RCC 7860 (cell line): ENCODE measurements around the gene ACACA.
A peak's percentile ranks its signal among the peaks of the same experiment; 100 is the strongest.
"Not testable (repeated sequence)": the region's sequence is repeated elsewhere in the genome, so short reads cannot be mapped to it uniquely, and the experiment has no call there.

ENCODE experiments used
- DNase-seq: peaks from one replicate; pipeline ENCODE4 v3.0.0-alpha.2; 2015; ENCODE audit warnings: low spot score
- FAIRE-seq: peaks from 2 replicates; lab custom pipeline; 2012; peaks lifted over from hg19 to GRCh38; lab: Jason Lieb, UNC

The ACACA gene

DNA sequence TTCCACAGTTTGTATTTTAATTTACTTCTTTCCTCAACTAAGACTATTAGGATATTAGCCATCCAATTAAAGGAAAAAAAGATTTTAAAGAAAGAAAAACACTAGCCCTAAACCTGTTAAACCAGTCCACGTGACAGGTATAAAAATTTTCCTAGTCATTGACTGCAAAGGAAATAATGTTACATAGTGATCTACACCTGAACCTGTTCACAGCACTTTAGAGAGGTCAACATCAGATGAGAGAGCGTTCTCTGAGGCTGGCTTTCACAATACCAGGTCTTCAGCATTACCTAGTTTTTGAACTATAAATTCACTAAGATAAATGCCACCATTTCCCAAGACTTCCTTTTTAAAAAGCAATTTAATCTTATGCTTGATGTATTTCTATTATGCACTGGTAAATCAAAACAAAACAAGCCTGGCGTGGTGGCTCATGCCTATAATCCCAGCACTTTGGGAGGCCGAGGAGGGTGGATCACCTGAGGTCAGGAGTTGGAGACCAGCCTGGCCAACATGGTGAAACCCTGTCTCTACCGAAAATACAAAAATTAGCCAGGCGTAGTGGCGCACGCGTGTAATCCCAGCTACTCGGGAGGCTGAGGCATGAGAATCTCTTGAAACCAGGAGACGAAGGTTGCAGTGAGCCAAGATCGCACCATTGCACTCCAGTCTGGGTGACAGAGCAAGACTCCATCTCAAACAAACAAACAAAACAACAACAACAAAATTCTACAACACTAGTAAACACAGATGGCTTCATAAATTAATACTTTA is 49.7 kb downstream of the ACACA start:
- DNase-seq, FAIRE-seq: not testable (repeated sequence)

- not testable (repeated sequence) for DNase-seq, FAIRE-seq
These were observed 59.7 kb downstream of the ACACA start for GRCh38 chr17:37346863-37347402.

GRCh38 chr17:37344519-37344918 is 62.1 kb downstream of the ACACA start:
- no peak for DNase-seq
- FAIRE-seq, result no peak

DNA sequence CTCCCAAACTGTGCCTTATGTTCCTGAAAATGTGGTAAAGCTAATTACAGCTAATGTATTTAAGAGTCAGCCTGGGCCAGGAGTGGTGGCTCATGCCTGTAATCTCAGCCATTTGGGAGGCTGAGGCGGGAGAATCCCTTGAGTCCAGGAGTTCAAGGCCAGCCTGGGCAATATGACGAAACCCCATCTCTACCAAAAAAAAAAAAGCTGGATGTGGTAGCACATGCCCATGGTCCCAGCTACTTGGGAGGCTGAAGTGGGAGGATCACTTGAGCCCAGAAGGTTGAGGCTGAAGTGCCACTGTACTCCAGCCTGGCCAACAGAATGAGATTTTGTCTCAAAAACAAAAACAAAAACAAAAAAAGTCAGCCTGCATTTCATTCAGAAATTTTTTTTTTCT is 64.0 kb downstream of the ACACA start:
- FAIRE-seq (no peak), DNase-seq (no peak)

DNA sequence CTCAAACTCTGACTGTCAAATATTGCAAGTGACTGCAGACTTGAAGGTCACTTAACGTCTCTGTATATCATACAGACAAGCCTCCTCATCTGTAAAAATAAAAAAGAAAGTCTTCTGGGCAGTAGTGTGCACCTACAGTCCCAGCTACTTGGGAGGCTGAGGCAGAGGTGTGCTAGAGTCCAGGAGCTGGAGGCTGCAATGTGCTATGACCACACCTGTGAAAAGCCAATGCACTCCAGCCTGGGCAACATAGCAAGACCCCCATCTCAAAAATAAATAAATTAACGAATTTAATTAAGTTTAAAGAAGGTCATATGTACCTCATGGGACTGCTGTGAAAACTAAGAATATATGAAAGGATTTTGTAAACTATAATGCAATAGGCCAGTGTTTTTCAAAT is 65.8 kb downstream of the ACACA start:
- FAIRE-seq, result no peak
- DNase-seq, result no peak

- FAIRE-seq (no peak), DNase-seq (no peak)
These were observed 67.3 kb downstream of the ACACA start for GRCh38 chr17:37339321-37339720.

GRCh38 chr17:37338847-37339246 is 67.8 kb downstream of the ACACA start:
- DNase-seq (no peak), FAIRE-seq (no peak)

- DNase-seq (peak; percentile 78), FAIRE-seq (no peak)
These were observed 79.1 kb downstream of the ACACA start for GRCh38 chr17:37327341-37328090.

DNA sequence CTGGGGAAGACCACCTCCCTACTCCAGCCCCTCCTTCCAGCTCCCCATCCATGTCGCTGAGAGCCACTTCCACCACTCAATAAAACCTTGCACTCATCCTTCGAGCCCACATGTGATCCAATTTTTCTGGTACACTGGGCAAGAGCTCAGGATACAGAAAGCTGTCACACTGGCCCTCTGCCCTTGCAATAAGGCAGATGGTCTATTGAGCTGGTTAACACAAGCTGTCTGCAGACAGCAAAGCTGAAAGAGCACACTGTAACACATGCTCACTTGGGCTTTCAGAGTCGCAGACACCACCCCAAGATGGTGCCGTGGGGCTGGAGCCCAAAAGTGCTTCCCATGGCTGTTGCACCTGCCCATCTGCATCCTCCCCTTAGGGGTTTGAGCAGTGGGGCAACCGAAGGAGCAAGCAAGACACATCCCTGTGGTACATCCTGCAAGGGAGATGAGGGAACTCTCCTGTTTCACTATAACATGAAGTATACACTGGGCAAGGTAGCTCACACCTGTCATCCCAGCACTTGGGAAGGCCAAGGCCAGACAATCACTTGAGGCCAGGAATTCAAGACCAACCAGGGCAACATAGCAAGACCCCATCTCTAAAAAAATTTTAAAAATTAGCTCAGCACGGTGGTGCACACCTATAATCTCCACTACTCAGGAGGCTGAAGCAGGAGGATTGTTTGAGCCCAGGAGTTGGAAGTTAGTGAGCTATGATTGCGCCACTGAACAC is 83.6 kb downstream of the ACACA start:
- no peak for FAIRE-seq
- no peak for DNase-seq

DNA sequence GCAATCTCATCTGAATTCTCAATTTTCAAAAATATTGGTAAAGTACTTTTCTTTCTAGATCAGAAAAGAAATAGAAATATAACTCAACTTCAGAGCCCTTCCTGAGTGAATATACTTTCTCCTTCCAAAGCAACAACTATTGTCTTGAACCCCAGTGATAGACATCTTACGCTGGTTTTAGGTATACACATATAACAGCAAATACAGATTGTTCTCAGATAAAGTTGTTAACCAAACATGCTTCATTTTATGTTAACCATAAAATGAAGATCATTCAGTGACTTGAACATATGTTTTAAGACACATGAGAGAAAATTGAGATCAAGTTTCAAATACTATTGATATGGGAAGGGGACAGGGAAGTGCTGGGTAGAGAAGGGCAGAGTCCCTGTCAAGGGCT is 84.5 kb downstream of the ACACA start:
- FAIRE-seq (no peak), DNase-seq (no peak)

GRCh38 chr17:37318931-37319594 is 87.6 kb downstream of the ACACA start:
- no peak for FAIRE-seq
- DNase-seq, result no peak

- DNase-seq (no peak), FAIRE-seq (no peak)
These were observed 88.8 kb downstream of the ACACA start for GRCh38 chr17:37317867-37318266.

DNA sequence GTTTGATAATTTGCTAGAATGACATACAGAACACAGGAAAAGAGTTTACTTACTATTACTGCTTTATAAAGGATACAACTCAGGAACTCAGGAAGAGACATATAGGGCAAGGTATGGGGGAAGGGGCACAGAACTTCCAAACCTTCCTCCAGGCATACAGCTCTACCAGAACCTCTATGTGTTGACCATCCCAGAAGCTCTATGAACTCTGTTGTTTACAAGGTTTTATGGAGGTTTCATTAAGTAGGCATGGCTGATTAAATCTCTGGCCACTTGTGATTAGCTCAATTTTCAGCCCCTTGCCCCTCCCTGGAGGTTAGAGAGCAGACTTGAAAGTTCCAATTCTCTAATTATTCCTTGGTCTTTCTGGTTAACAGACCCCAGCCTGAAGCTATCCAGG is 91.0 kb downstream of the ACACA start:
- DNase-seq (no peak), FAIRE-seq (no peak)

GRCh38 chr17:37312137-37312923 is 94.3 kb downstream of the ACACA start:
- no peak for FAIRE-seq
- no peak for DNase-seq

GRCh38 chr17:37310940-37311339 is 95.7 kb downstream of the ACACA start:
- FAIRE-seq (no peak), DNase-seq (no peak)

GRCh38 chr17:37309051-37309450 is 97.6 kb downstream of the ACACA start:
- no peak for DNase-seq
- no peak for FAIRE-seq

DNA sequence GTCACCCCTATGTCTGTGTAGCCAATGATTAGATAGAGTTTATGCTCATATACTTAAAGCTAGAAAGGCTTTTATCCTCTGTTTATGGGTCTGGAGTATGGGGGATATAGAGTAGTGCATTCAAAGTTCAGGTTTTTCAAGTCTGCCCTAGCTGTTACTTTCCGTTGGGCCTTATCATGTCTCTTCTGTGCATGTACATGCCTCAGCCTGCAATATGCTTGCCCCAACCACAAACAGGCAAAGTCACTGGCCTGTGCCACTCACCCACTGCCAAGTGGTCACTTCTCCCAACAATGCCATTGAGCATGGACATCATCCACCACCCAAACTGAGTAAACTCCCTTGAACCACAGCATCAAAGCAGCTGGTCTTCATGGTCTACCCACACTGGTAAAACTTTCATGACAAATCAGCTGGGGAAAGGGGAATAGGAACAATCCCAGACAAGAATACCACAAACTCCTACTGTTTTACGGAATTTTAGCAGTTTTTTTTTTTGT is 101.2 kb downstream of the ACACA start:
- FAIRE-seq (no peak), DNase-seq (no peak)

DNA sequence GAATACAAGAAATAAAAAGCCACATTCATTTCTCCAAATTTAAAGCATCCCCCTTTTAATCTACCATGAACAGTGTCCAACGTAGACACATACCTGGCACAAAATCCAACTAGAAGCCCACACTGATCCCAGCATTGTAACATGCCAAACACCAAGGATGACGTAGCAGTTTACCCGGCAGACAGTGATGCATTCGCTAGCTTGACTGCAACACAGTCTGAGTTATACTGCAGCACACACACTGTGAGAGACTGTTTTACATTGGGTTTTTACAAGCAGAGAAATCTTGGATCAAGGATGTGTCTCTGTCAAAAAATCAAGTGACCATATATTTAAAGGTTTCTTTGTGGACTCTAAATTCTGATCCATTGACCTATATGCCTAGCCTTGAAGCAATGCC is 105.3 kb downstream of the ACACA start:
- no peak for DNase-seq

GRCh38 chr17:37300683-37301082 is 106.0 kb downstream of the ACACA start:
- DNase-seq (no peak), FAIRE-seq (no peak)

More for the DNA sequence above, 105.3 kb downstream of the ACACA start:
- FAIRE-seq, result no peak
